HG03565 (cell line): ENCODE measurements around the gene MORN2.
A peak's percentile ranks its signal among the peaks of the same experiment; 100 is the strongest.

Source experiments
- ATAC-seq: cut with Tn5 transposase; IDR thresholded peaks from one replicate; pipeline ENCODE4 v1.9.1; 2021; ENCODE audit warnings: mild to moderate bottlenecking, moderate library complexity; ENCODE audit not compliant: unreplicated experiment

MORN2 gene

GRCh38 chr2:38889045-38889444 is 13.3 kb downstream of the MORN2 start:
- ATAC-seq, result no peak

- no peak for ATAC-seq
Measured at GRCh38 chr2:38889575-38889974, 13.8 kb downstream of the MORN2 start, which contains the start of gene ARHGEF33. Gene ARHGEF33, plus strand, starts transcription at chr2:38889875. Its CDS starts 29,573 bp downstream, at chr2:38919448.

GRCh38 chr2:38892819-38893218 is 17.0 kb downstream of the MORN2 start:
- ATAC-seq, result no peak

GRCh38 chr2:38898256-38898655 is 22.5 kb downstream of the MORN2 start:
- no peak for ATAC-seq

GRCh38 chr2:38900726-38901125 is 24.9 kb downstream of the MORN2 start:
- no peak for ATAC-seq

GRCh38 chr2:38905251-38905650 is 29.5 kb downstream of the MORN2 start:
- ATAC-seq, result no peak

GRCh38 chr2:38907242-38907641 is 31.5 kb downstream of the MORN2 start:
- no peak for ATAC-seq

- ATAC-seq, result peak; percentile 94
Measured at GRCh38 chr2:38907743-38908562, 32.2 kb downstream of the MORN2 start.

- ATAC-seq, result no peak
Measured at GRCh38 chr2:38909872-38910271, 34.1 kb downstream of the MORN2 start.

- ATAC-seq, result no peak
Measured at GRCh38 chr2:38911191-38911590, 35.4 kb downstream of the MORN2 start.

GRCh38 chr2:38912619-38913018 is 36.8 kb downstream of the MORN2 start:
- ATAC-seq, result no peak

GRCh38 chr2:38922389-38922788 is 46.6 kb downstream of the MORN2 start:
- no peak for ATAC-seq

- no peak for ATAC-seq
Measured at GRCh38 chr2:38922902-38923301, 47.1 kb downstream of the MORN2 start.

GRCh38 chr2:38925982-38926381 is 50.2 kb downstream of the MORN2 start:
- no peak for ATAC-seq

- ATAC-seq, result no peak
Measured at GRCh38 chr2:38930600-38930999, 54.8 kb downstream of the MORN2 start.
